GM12874 (cell line): ENCODE data around the gene TBC1D14.

ENCODE experiments used
- TF ChIP-seq, protein P1 (sequence below): IDR thresholded peaks from 2 replicates; pipeline ENCODE4 v1.5.1; 2011; ENCODE audit warnings: low read depth, mild to moderate bottlenecking, control low read depth, low read length, moderate library complexity; ENCODE audit not compliant: insufficient read depth

Gene TBC1D14

DNA sequence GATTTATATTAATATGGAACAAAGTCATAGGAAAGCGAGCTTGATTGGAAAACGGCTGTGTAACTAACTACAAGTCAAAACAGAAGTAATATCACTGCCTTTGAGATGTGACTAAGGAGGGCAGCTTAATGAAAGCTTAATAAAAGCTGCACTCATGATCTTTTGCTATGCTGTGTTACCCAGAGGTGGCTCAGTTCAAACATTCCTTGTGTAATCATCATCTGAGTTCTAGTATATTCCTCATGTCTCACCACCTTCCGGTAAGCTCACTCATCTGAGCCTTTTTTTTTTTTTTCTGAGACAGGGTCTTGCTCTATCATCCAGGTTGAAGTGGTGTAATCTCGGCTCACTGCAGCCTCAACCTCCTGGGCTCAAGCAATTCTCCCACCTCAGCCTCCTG lies 153.2 kb downstream of the TBC1D14 start:
- TF ChIP-seq, protein P1, sequence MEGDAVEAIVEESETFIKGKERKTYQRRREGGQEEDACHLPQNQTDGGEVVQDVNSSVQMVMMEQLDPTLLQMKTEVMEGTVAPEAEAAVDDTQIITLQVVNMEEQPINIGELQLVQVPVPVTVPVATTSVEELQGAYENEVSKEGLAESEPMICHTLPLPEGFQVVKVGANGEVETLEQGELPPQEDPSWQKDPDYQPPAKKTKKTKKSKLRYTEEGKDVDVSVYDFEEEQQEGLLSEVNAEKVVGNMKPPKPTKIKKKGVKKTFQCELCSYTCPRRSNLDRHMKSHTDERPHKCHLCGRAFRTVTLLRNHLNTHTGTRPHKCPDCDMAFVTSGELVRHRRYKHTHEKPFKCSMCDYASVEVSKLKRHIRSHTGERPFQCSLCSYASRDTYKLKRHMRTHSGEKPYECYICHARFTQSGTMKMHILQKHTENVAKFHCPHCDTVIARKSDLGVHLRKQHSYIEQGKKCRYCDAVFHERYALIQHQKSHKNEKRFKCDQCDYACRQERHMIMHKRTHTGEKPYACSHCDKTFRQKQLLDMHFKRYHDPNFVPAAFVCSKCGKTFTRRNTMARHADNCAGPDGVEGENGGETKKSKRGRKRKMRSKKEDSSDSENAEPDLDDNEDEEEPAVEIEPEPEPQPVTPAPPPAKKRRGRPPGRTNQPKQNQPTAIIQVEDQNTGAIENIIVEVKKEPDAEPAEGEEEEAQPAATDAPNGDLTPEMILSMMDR: no peak

DNA sequence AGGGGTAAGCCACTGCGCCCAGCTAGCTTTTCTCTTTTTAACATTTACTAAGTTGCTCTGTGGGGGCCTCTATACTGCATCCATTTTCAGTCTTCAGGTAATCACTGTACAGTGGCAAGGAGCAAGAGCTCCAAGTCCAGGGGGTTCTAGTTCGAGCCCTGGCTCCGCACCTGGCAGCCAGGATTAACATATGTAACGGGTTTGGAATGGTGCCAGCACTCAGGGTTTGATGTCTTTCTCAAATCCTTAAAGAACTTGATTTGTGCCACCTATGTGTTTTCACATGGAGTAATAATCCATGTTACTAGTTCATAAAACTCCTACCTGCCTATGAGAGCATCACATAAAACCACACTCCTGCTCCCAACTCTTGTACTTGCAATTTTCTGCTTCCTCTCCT lies 153.7 kb downstream of the TBC1D14 start:
- TF ChIP-seq, protein P1: no peak

DNA sequence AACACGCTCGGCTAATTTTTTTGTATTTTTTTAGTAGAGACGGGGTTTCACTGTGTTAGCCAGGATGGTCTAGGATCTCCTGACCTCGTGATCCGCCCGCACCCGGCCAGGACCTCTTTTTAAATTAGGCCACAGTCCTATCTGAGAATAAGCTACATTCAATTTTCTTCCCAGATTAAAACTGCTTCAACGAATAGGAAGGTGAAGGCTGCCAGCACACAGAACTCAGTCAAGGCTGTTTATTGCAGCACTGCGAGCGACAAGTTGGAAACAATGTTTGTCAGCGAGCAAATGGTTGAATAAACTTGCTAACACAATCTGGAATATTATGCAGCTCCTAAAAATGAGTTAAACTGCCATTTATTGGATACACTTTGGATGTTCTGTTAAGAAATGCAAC lies 156.4 kb downstream of the TBC1D14 start:
- TF ChIP-seq, protein P1: no peak

DNA sequence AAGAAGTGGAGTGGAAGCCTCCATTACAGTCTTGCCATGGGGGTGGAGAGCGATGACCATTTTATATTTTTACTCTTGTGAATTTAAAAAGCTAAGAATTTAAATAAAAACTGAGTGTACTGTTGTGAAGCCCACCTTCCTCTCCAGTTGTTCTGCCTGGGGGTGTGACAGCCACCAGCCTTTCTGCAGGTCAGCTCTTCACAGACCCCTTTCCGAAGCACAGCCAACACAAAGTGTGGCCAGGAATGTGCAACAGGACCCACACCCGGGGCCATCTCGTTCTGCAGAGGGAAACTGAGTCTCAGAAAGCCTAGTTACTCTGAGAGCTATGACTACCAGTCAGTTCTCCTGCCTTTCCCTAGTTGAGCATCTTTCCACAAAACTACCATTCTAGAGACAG lies 156.9 kb downstream of the TBC1D14 start:
- TF ChIP-seq, protein P1: no peak

DNA sequence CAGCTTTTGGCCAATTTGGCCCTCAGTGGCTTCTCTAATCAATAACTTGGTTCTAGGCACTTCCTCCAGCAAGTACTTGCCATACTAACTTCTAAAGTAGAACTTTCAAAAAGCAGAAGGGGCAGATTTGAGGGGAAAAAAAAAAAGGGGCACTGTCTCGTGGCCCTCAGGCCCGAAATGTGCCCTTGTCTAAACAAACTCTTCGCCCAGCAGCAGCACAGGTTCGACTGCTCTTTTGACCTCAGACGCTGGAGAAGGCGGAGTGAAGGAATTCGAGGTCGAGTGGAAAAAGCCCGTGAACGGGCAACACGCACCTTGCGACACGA lies 157.5 kb downstream of the TBC1D14 start:
- TF ChIP-seq, protein P1: no peak

DNA sequence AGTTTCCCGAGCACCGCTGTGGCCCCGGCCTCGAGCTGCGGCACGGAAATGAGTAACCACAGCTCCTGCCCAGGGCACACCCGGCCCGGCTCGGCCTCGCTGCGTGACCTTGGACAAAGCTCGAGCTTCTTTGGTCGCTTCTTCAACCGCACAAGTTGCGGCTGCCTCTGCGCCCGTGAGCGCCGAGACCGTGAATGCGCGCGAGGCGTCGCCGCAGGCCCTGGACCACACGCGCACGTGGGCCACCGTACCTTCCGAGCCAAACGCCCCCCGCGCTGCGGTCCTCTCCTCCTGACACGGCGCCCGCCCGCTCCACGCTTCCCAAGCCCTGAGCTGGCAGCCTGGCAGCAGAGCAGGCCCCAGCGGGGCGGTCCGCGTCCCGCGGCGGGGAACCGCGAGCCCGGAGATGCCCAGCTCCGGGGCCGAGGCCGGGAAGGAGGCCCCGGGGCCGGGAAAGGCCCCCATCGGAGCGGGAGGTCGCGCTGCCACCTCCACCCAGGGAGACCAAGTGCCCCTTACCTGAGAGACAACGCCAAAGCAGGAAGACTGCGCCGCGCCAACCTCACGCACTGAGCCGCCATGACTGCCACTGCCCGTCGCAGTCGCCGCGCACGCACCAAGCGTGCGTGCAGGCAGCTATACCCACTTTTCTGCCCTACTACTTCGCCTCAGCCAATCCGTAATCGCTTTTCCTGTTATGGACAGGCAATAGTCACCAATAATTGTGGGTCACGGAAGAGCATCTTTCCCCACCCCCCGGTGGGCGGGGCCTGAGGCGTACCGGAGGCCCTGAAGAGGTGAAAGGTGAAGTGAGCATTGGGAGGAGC lies 158.0 kb downstream of the TBC1D14 start, which contains the start of gene GRPEL1:
GRPEL1 (minus strand) TSS at position 613 of the 827 bp plus-strand sequence; CDS start at position 581, 32 bp downstream.
- TF ChIP-seq, protein P1: no peak

DNA sequence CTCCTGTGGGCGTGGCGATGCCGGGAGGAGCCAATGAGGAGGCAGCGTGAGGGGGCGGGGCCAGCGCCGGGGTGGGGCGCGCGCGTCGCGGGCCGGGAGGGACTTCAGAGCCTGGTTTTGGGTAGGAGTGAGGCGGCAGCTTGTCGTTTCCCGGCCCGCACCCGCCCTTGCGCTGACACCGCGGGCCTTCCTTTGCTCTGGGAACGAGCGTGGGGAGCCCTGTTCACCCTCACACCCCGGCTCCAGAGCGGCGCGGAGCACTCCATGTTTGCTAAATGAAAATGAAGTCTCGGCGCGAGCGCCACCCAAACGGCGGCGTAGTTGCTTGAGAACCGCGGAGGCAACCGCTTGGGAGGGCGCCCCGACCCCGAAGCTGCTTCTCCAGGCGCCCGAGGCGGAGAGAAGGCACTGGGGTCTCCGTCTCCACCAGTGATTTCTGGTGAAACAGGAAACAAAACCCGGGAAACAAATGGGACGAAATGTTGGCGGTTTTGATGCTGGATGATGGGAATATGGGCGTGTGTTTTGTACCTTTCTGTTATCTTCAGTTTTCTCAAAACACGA lies 158.7 kb downstream of the TBC1D14 start:
- TF ChIP-seq, protein P1: no peak
